ENCODE measurements around the gene DNAH17. TPM values are rescaled to one million over a fixed set of nuclear protein-coding genes. Genes with fewer than 3 reads are reported as not detected.

DNAH17 gene
- total RNA-seq, 4 donors from 2014 or later, result 0.19 to 0.31 TPM; not detected in 2

GRCh38 chr17:78433780-78434335 is 143.3 kb downstream of the DNAH17 start:
- WGBS, 2 donors, result 82 to 90% methylated on average over 10 of the region's 13 CpGs
- Histone ChIP-seq H3K27me3 (peaks cover 0 to 17% (median 0%) of the 10 kb centered on the region in 4 donors), H3K27ac (no peak overlapping the region), H3K4me3 (no peak overlapping the region), H3K9me3 (no peaks in the 10 kb centered on the region), H3K4me1 (peaks cover 0 to 18% (median 4%) of the 10 kb centered on the region in 3 donors), H3K36me3 (peaks cover 0 to 14% (median 0%) of the 10 kb centered on the region in 3 donors)
- TF ChIP-seq POLR2A (IDR thresholded peaks at IDR 0.05), result no peak
- TF ChIP-seq CTCF (IDR thresholded peaks at IDR 0.05), result no peak
- intact Hi-C loops (cut with DNase I), result no loop called here
- DNase-seq, result no peak

- Histone ChIP-seq H3K4me1 (peaks cover 4 to 24% (median 10%) of the 10 kb centered on the region in 3 donors), H3K9me3 (no peaks in the 10 kb centered on the region), H3K36me3 (peaks cover 0 to 21% (median 0%) of the 10 kb centered on the region in 3 donors), H3K27me3 (peaks cover 0 to 17% (median 0%) of the 10 kb centered on the region in 4 donors), H3K4me3 (no peak overlapping the region), H3K27ac (no peak overlapping the region)
- intact Hi-C loops (cut with DNase I), result no loop called here
- DNase-seq, result no peak
- TF ChIP-seq CTCF (IDR thresholded peaks at IDR 0.05), result no peak
- no peak for TF ChIP-seq POLR2A (IDR thresholded peaks at IDR 0.05)
- no CpG with 5 or more reads among the region's 20 CpGs for WGBS, 2 donors
Observed at GRCh38 chr17:78433013-78433727, 144.0 kb downstream of the DNAH17 start.

- H3K36me3 ChIP-seq, result peaks cover 0 to 27% (median 0%) of the 10 kb centered on the region in 3 donors
- TF ChIP-seq CTCF (IDR thresholded peaks at IDR 0.05) (no peak), POLR2A (IDR thresholded peaks at IDR 0.05) (no peak)
- no peaks in the 10 kb centered on the region for H3K9me3 ChIP-seq
- intact Hi-C loops (cut with DNase I), result no loop called here
- DNase-seq, result no peak
- H3K4me3 ChIP-seq, result no peak overlapping the region
- H3K27ac ChIP-seq, result no peak overlapping the region
- 49 to 95% methylated on average over 8 to 13 of the region's 21 CpGs for WGBS, 2 donors
- H3K27me3 ChIP-seq, result peaks cover 0 to 10% (median 0%) of the 10 kb centered on the region in 4 donors
- peaks cover 6 to 28% (median 12%) of the 10 kb centered on the region in 3 donors for H3K4me1 ChIP-seq
Observed at GRCh38 chr17:78432226-78433012, 144.8 kb downstream of the DNAH17 start.

GRCh38 chr17:78431692-78431958 is 145.6 kb downstream of the DNAH17 start:
- no peak for TF ChIP-seq CTCF (IDR thresholded peaks at IDR 0.05)
- TF ChIP-seq POLR2A (IDR thresholded peaks at IDR 0.05), result no peak
- no peaks in the 10 kb centered on the region for H3K9me3 ChIP-seq
- intact Hi-C loops (cut with DNase I), result no loop called here

More at GRCh38 chr17:78431692-78431958, 145.6 kb downstream of the DNAH17 start:
- Histone ChIP-seq H3K27ac (no peak overlapping the region), H3K4me3 (no peak overlapping the region), H3K4me1 (peaks cover 6 to 28% (median 12%) of the 10 kb centered on the region in 3 donors), H3K27me3 (peaks cover 0 to 2% (median 0%) of the 10 kb centered on the region in 4 donors), H3K36me3 (peaks cover 0 to 35% (median 4%) of the 10 kb centered on the region in 3 donors)
- no peak for DNase-seq
- WGBS, 2 donors, result 73 to 93% methylated on average over 6 to 8 of the region's 11 CpGs

Data from esophagus squamous epithelium (tissue), 5 donors.